Testis (tissue), 2 donors: ENCODE results near the gene FRMD5.
"Not testable (repeated sequence)": the region's sequence is repeated elsewhere in the genome, so short reads cannot be mapped to it uniquely, and the experiment has no call there.

Experiments
- POLR2A ChIP-seq: fragments of 450-650 bp; IDR thresholded peaks from one replicate; pipeline ENCODE4 v1.6.1; 2017; ENCODE audit warnings: antibody characterized with exemption, mild to moderate bottlenecking, moderate library complexity
- TF ChIP-seq, protein P1 (sequence below), 3 experiments: fragments of 450-650 bp in 2 of 3; fragments of 200-600 bp in 1 of 3; sonication (generic) in 1 of 3; IDR thresholded peaks; one replicate each; pipeline ENCODE4 v1.5.1; 2016 to 2019; ENCODE audit warnings: antibody characterized with exemption in 3 of 3, mild to moderate bottlenecking in 2 of 3, moderate library complexity in 1 of 3

DNA sequence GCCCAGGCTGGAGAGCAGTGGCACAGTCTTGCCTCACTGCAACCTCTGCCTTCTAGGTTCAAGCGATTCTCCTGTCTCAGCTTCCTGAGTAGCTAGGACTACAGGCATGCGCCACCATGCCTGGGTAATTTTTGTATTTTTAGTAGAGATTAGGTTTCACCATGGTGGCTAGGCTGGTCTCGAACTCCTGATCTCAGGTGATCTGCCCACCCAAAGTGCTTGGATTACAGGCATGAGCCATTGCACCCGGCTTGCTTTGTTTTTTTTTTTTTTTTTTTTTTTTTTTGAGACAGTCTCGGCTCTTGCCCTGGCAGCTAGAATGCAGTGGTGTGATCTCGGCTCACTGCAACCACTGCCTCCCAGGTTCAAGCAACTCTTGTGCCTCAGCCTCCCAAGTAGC lies 362.6 kb downstream of the FRMD5 start:
- TF ChIP-seq, protein P1, sequence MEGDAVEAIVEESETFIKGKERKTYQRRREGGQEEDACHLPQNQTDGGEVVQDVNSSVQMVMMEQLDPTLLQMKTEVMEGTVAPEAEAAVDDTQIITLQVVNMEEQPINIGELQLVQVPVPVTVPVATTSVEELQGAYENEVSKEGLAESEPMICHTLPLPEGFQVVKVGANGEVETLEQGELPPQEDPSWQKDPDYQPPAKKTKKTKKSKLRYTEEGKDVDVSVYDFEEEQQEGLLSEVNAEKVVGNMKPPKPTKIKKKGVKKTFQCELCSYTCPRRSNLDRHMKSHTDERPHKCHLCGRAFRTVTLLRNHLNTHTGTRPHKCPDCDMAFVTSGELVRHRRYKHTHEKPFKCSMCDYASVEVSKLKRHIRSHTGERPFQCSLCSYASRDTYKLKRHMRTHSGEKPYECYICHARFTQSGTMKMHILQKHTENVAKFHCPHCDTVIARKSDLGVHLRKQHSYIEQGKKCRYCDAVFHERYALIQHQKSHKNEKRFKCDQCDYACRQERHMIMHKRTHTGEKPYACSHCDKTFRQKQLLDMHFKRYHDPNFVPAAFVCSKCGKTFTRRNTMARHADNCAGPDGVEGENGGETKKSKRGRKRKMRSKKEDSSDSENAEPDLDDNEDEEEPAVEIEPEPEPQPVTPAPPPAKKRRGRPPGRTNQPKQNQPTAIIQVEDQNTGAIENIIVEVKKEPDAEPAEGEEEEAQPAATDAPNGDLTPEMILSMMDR (IDR thresholded peaks at IDR 0.05): not testable (repeated sequence)
- not testable (repeated sequence) for TF ChIP-seq POLR2A
